SU-DHL-6 (cell line): Measurements from ENCODE around the gene CCNL2.

Source experiments
- H2AFZ ChIP-seq: fragments of 200-600 bp; sonication (generic); 2 replicates; pipeline ENCODE4 v1.6.1; 2014; ENCODE audit warnings: low read depth, mild to moderate bottlenecking, moderate library complexity, mixed read lengths, antibody characterized with exemption, low read length; ENCODE audit not compliant: severe bottlenecking
- H3F3A ChIP-seq: fragments of 200-600 bp; shearing (Covaris generic); 2 replicates; pipeline ENCODE4 v1.6.0; 2016; ENCODE audit warnings: antibody characterized with exemption, mild to moderate bottlenecking; ENCODE audit not compliant: insufficient read depth
- H3K27ac ChIP-seq: fragments of 200-600 bp; sonication (generic); 2 replicates; pipeline ENCODE4 v1.5.1; 2016; ENCODE audit warnings: low read depth, mild to moderate bottlenecking, low read length, moderate library complexity, mixed read lengths
- H3K27me3 ChIP-seq: fragments of 200-600 bp; sonication (generic), shearing (Covaris generic); 2 replicates; pipeline ENCODE4 v1.6.0; 2014; ENCODE audit warnings: mild to moderate bottlenecking, low read length
- H3K36me3 ChIP-seq: fragments of 200-600 bp; sonication (generic); 2 replicates; pipeline ENCODE4 v1.6.1; 2014; ENCODE audit warnings: mild to moderate bottlenecking, low read length, mixed read lengths
- H3K4me2 ChIP-seq: fragments of 300-600, 200-600 bp; shearing (Covaris generic), sonication (generic); 2 replicates; pipeline ENCODE4 v1.6.0; 2014; ENCODE audit warnings: low read length, low read depth, mild to moderate bottlenecking; ENCODE audit not compliant: poor library complexity, severe bottlenecking
- H3K4me3 ChIP-seq: fragments of 200-600 bp; sonication (generic); 2 replicates; pipeline ENCODE4 v1.5.1; 2014; ENCODE audit warnings: antibody characterized with exemption, low read length, mild to moderate bottlenecking, mixed read lengths; ENCODE audit not compliant: insufficient read depth, poor library complexity, severe bottlenecking
- H3K79me2 ChIP-seq: fragments of 200-600 bp; sonication (generic); 2 replicates; pipeline ENCODE4 v1.6.1; 2014; ENCODE audit warnings: mild to moderate bottlenecking, low read length, moderate library complexity; ENCODE audit not compliant: insufficient read depth
- H3K9ac ChIP-seq: fragments of 200-600 bp; sonication (generic); 2 replicates; pipeline ENCODE4 v1.7.0; 2014; ENCODE audit warnings: mild to moderate bottlenecking, low read length
- H3K9me2 ChIP-seq: fragments of 200-600 bp; sonication (generic); replicated peaks from 2 replicates; pipeline ENCODE4 v1.6.1; 2014; ENCODE audit warnings: low read length; ENCODE audit not compliant: insufficient read depth
- H3K9me3 ChIP-seq: fragments of 200-600 bp; sonication (generic); 2 replicates; pipeline ENCODE4 v1.6.1; 2014; ENCODE audit warnings: low read length, mixed read lengths; ENCODE audit not compliant: insufficient read depth
- H4K20me1 ChIP-seq: fragments of 200-600 bp; sonication (generic); 2 replicates; pipeline ENCODE4 v1.6.1; 2014; ENCODE audit warnings: low read depth, mild to moderate bottlenecking, antibody characterized with exemption, low read length, moderate library complexity, mixed read lengths
- CTCF ChIP-seq: fragments of 200-600 bp; sonication (generic); IDR thresholded peaks from one replicate; pipeline ENCODE4 v1.5.1; 2017; ENCODE audit warnings: antibody characterized with exemption, mild to moderate bottlenecking, low read length, moderate library complexity; ENCODE audit not compliant: insufficient read depth, poor library complexity, severe bottlenecking
- EZH2phosphoT487 ChIP-seq: fragments of 200-600 bp; sonication (generic), shearing (Covaris generic); conservative IDR thresholded peaks from 2 replicates; pipeline ENCODE4 v1.6.1; 2018; ENCODE audit warnings: mild to moderate bottlenecking, antibody characterized with exemption, low read length, moderate library complexity, mixed read lengths

Gene CCNL2

GRCh38 chr1:1424707-1425106, 25.6 kb upstream of the CCNL2 start:
- Histone ChIP-seq H3K36me3 (no peaks in the 10 kb centered on the region), H3K27ac (no peak overlapping the region), H3K9me2 (no peaks in the 10 kb centered on the region), H3K4me3 (no peak overlapping the region), H3K27me3 (no peaks in the 10 kb centered on the region), H2AFZ (no peak overlapping the region), H3K79me2 (no peaks in the 10 kb centered on the region), H3K4me2 (no peak overlapping the region), H3K9ac (no peak overlapping the region), H4K20me1 (no peaks in the 10 kb centered on the region), H3F3A (no peaks in the 10 kb centered on the region), H3K9me3 (no peaks in the 10 kb centered on the region)
- TF ChIP-seq CTCF (no peak), EZH2phosphoT487 (no peak)

DNA sequence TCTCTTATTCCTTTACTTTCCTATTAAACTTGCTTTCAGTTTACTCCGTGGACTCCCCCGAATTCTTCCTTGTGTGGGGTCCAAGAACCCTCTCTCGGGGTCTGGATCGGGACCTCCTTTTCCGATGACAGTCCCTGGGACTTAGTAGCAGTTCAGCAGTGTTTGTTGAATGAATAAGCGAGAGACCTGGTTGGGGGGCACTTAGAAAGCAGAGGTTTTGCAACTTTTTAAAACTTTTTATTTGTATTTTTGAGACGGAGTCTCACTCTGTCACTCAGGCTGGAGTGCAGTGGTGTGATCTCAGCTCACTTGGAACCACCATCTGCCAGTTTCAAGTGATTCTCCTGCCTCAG, 24.1 kb upstream of the CCNL2 start:
- H3K9me3 ChIP-seq = no peaks in the 10 kb centered on the region
- no peaks in the 10 kb centered on the region for H3F3A ChIP-seq
- no peak overlapping the region for H3K9ac ChIP-seq
- no peaks in the 10 kb centered on the region for H4K20me1 ChIP-seq
- no peak overlapping the region for H3K4me3 ChIP-seq
- no peaks in the 10 kb centered on the region for H3K9me2 ChIP-seq
- TF ChIP-seq EZH2phosphoT487 (no peak), CTCF (no peak)
- no peaks in the 10 kb centered on the region for H3K36me3 ChIP-seq
- H2AFZ ChIP-seq = no peak overlapping the region
- H3K4me2 ChIP-seq = no peak overlapping the region
- no peaks in the 10 kb centered on the region for H3K27me3 ChIP-seq
- H3K27ac ChIP-seq = no peak overlapping the region
- no peaks in the 10 kb centered on the region for H3K79me2 ChIP-seq

DNA sequence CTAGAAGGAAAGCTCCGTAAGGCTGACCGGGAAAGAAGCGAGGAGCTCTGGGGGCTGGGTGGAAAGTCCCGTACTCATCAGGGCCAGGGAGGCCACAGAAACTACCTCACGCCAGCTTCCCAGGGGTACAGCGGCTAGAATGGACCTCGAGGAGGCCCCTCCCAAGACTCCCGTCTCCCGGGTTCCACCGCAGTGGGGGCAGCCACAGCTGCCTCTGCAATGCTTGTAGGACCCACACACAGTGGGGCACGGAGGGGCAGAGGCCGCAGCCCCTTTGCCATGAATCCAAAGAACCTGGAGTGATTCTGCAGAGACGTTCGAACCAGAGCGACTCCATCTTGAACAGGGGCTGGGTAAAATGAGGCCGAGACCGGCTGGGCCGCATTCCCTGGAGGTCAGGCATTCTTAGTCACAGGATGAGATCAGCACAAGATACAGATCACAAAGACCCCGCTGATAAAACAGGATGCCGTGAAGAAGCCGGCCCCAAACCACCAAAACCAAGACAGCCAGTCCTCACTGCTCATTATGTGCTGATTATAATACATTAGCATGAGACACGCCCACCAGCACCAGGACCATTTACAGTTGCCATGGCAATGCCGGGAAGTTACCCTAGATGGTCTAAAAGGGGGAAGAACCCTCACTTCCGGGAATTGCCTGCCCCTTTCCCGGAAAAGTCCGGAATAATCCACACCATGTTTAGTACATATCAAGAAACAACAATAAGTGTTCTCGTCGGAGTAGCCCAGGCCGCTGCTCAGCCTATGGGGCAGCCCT, 23.5 kb upstream of the CCNL2 start:
- TF ChIP-seq CTCF (no peak), EZH2phosphoT487 (no peak)
- Histone ChIP-seq H3K79me2 (no peaks in the 10 kb centered on the region), H4K20me1 (no peaks in the 10 kb centered on the region), H3K27me3 (no peaks in the 10 kb centered on the region), H3K36me3 (no peaks in the 10 kb centered on the region), H3F3A (no peaks in the 10 kb centered on the region), H3K4me3 (no peak overlapping the region), H3K9ac (no peak overlapping the region), H3K9me2 (no peaks in the 10 kb centered on the region), H3K9me3 (no peaks in the 10 kb centered on the region), H3K4me2 (no peak overlapping the region), H3K27ac (no peak overlapping the region), H2AFZ (no peak overlapping the region)
